Mesodermal cell (in vitro differentiated cells): ENCODE data around the gene FMN1.

Experiments used
- H3K27ac ChIP-seq: 2 replicates; pipeline ENCODE4 v1.7.0; 2013; ENCODE audit warnings: mild to moderate bottlenecking, low read depth, low read length, moderate library complexity; ENCODE audit not compliant: severe bottlenecking
- H3K36me3 ChIP-seq: 2 replicates; pipeline ENCODE4 v1.7.1; 2013; ENCODE audit warnings: mild to moderate bottlenecking, low read length, moderate library complexity; ENCODE audit not compliant: control insufficient read depth, insufficient read depth
- H3K4me1 ChIP-seq: one replicate; pipeline ENCODE4 v1.7.1; 2013; ENCODE audit warnings: mild to moderate bottlenecking, low read length; ENCODE audit not compliant: insufficient read depth, control insufficient read depth, poor library complexity, severe bottlenecking
- H3K4me3 ChIP-seq: 2 replicates; pipeline ENCODE4 v1.7.0; 2013; ENCODE audit warnings: low read length, control low read depth, mild to moderate bottlenecking; ENCODE audit not compliant: insufficient read depth, poor library complexity, severe bottlenecking; ENCODE audit errors: extremely low read depth
- H3K9me3 ChIP-seq: 2 replicates; pipeline ENCODE4 v1.7.1; 2013; ENCODE audit warnings: mild to moderate bottlenecking, low read length, moderate library complexity; ENCODE audit not compliant: control insufficient read depth
- WGBS, 2 experiments: methylation state at CpG; one replicate each; pipeline ENCODE4 v1.1.5; 2013; ENCODE audit warnings: missing lambda C conversion rate in 2 of 2; ENCODE audit not compliant: insufficient coverage in 2 of 2; 5-methylcytosine and 5-hydroxymethylcytosine counted together

FMN1 gene

DNA sequence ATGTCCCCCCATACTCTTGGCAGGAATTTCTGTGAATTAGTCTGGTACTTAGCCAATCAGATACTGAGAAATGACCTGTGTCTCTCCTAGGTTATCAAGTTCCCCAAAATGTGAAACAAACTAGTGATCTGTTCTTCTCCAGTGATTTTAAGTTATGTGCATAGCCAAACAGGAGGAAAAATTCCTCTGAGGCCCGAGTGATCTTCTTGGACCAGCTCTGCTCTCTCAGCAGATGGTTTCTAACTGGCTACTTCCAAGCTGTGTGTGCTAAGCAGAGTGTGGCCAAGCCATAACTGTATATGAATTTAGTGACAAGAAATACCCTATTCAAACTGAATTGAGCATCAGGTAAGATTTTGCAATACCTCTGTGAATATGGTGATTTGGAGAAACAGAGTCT is 387.2 kb downstream of the FMN1 start:
- WGBS, 2 experiments = 83% methylated on average over 1 of the region's 1 CpG; no CpG with 5 or more reads in 1 of the 2 experiments
- Histone ChIP-seq H3K9me3 (peaks cover 7% of the 10 kb centered on the region), H3K4me3 (no peak overlapping the region), H3K36me3 (no peaks in the 10 kb centered on the region), H3K4me1 (no peaks in the 10 kb centered on the region), H3K27ac (no peak overlapping the region)

GRCh38 chr15:32803631-32804030 is 390.9 kb downstream of the FMN1 start:
- Histone ChIP-seq H3K4me3 (no peak overlapping the region), H3K9me3 (peaks cover 7% of the 10 kb centered on the region), H3K36me3 (no peaks in the 10 kb centered on the region), H3K27ac (no peak overlapping the region), H3K4me1 (no peaks in the 10 kb centered on the region)
- 88 to 97% methylated on average over 3 of the region's 3 CpGs for WGBS, 2 experiments

DNA sequence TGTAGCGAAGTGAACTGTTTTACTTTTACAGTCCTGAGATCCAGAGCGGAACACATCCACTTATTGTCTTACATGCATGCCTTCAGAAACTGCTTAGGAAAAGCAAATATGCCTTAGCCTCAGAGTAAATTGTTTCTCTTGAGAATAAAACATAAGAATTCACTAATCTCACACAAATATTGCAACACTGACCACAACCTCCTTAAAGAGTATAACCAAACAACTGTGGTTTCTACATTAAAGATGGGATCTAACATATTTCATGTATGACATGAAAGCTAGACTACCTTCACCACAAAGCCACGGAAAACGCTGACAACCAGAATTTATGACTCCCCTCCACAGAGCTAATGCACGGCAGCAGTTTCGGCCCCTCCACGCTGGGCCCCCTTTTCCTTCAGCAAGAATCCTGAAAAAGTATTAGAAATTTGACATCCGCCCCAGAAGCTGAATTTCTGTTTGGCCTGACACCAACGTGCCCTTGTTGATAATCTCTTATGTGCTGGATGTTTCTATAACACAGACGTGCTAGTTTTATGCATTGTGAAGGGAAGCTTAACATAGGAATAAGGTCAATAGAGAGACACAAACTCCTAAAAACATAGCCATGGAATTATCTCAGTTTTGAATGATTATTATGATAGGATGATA is 392.1 kb downstream of the FMN1 start:
- H3K4me3 ChIP-seq = no peak overlapping the region
- no peak overlapping the region for H3K27ac ChIP-seq
- no peaks in the 10 kb centered on the region for H3K36me3 ChIP-seq
- no peaks in the 10 kb centered on the region for H3K4me1 ChIP-seq
- H3K9me3 ChIP-seq = peaks cover 7% of the 10 kb centered on the region
- 91 to 93% methylated on average over 6 to 7 of the region's 10 CpGs for WGBS, 2 experiments

DNA sequence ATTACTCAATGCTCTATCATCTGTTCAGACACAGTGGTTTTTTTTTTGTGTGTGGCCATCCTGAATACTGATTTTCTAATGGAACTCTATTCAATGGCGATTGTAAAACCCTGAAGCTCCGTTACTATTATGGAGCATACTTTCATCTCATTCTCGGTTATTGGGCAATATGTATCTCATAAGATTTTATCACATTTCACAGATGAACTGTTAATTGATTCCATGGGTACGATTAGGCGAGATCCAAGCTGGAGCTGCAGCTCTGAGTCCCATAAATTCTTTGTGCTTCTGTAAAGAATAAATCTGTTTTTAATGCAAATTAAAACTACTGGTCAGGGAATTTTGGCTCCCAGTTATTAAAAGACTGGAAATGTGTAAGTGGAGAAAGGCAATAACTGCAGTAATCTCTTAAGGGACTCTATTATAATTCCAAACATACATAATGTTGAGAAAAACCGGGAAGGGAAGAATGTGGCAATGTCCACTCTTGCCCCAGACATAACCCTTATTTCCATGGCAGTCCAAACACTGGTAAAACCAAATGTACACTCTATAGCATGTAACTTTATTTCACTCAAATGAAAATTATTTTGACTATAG is 394.5 kb downstream of the FMN1 start:
- Histone ChIP-seq H3K4me1 (no peaks in the 10 kb centered on the region), H3K27ac (no peak overlapping the region), H3K36me3 (no peaks in the 10 kb centered on the region), H3K9me3 (peaks cover 7% of the 10 kb centered on the region), H3K4me3 (no peak overlapping the region)
- 63% methylated on average over 2 of the region's 6 CpGs; no CpG with 5 or more reads in 1 of the 2 experiments for WGBS, 2 experiments

DNA sequence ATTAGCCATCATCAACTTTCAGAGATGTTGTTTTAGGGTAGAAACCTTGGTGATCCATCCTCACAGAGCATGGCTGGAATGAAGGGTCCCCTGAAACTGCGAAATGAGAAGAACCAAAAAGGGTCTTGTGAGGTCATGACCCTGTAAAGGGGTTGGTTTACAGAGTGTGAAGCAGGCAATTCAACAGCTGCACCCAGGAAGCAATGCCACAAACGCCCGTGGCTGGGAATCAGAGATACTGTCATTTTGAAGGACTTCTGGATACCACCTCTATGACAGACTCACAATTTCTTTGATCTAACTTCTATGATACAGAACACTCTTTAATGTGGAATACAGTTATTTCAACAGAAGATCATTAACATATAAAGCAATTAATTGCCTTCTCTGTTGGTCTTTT is 397.7 kb downstream of the FMN1 start:
- WGBS, 2 experiments = 51 to 88% methylated on average over 3 of the region's 3 CpGs
- no peak overlapping the region for H3K4me3 ChIP-seq
- no peaks in the 10 kb centered on the region for H3K4me1 ChIP-seq
- no peak overlapping the region for H3K27ac ChIP-seq
- no peaks in the 10 kb centered on the region for H3K36me3 ChIP-seq
- no peaks in the 10 kb centered on the region for H3K9me3 ChIP-seq

GRCh38 chr15:32794973-32795372 is 399.5 kb downstream of the FMN1 start:
- Histone ChIP-seq H3K27ac (no peak overlapping the region), H3K36me3 (no peaks in the 10 kb centered on the region)
- no CpG with 5 or more reads among the region's 3 CpGs for WGBS, 2 experiments

DNA sequence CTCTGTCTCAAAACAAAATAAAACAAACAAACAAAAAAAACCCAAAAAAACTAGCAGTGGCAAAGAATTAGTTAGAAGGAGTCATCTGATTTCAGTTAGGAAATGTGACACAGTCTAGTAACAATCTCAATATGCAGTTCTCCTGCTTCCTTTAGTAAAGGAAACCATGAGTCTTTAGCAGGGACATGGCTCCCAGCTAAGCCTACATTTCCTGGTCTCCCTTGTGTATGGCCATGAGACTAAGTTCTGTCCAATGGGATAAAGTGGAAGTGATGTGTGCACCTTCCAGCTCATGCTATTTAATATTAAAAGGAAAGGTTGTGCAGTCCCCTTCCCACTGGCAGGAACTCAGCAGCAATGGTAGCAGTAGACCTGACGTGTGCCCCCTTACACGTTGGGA is 402.1 kb downstream of the FMN1 start:
- H3K36me3 ChIP-seq = no peaks in the 10 kb centered on the region
- H3K4me3 ChIP-seq = no peak overlapping the region
- 79% methylated on average over 2 of the region's 2 CpGs; no CpG with 5 or more reads in 1 of the 2 experiments for WGBS, 2 experiments
- H3K27ac ChIP-seq = no peak overlapping the region
- no peaks in the 10 kb centered on the region for H3K4me1 ChIP-seq
- no peaks in the 10 kb centered on the region for H3K9me3 ChIP-seq

More at GRCh38 chr15:32794973-32795372, 399.5 kb downstream of the FMN1 start:
- no peak overlapping the region for H3K4me3 ChIP-seq
- no peaks in the 10 kb centered on the region for H3K4me1 ChIP-seq
- H3K9me3 ChIP-seq = no peaks in the 10 kb centered on the region

- Histone ChIP-seq H3K4me1 (no peaks in the 10 kb centered on the region), H3K9me3 (no peaks in the 10 kb centered on the region), H3K36me3 (no peaks in the 10 kb centered on the region), H3K4me3 (no peak overlapping the region), H3K27ac (no peak overlapping the region)
- WGBS, 2 experiments = 83 to 100% methylated on average over 1 of the region's 2 CpGs
Observed at GRCh38 chr15:32790352-32790999, 404.0 kb downstream of the FMN1 start.

- Histone ChIP-seq H3K4me1 (no peaks in the 10 kb centered on the region), H3K27ac (no peak overlapping the region), H3K9me3 (no peaks in the 10 kb centered on the region), H3K4me3 (no peak overlapping the region), H3K36me3 (no peaks in the 10 kb centered on the region)
- 83 to 96% methylated on average over 1 to 4 of the region's 5 CpGs for WGBS, 2 experiments
Observed at GRCh38 chr15:32787949-32788348, 406.6 kb downstream of the FMN1 start.

DNA sequence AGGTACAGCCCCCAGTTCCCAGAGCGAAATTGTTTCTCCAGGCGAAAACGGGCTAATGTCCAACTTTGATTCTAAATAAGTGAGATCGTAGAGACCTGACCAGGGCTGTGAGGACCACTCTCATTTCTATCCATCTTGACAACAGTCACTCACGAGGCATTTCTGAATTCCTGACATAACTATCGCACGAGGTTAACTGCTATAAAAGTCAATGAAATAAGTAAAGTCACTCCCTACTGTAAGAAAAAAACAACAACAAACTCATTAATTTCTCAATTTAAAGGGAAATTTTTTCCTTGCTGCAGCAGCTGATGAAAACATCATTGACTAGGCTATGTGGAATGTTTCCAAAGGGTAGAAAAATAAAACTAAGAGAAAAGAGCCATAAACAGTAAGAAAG is 407.6 kb downstream of the FMN1 start:
- no peak overlapping the region for H3K4me3 ChIP-seq
- WGBS, 2 experiments = 95 to 100% methylated on average over 4 of the region's 7 CpGs
- H3K4me1 ChIP-seq = no peaks in the 10 kb centered on the region
- no peaks in the 10 kb centered on the region for H3K9me3 ChIP-seq
- peak overlapping the region; percentile 32 for H3K27ac ChIP-seq
- no peaks in the 10 kb centered on the region for H3K36me3 ChIP-seq

DNA sequence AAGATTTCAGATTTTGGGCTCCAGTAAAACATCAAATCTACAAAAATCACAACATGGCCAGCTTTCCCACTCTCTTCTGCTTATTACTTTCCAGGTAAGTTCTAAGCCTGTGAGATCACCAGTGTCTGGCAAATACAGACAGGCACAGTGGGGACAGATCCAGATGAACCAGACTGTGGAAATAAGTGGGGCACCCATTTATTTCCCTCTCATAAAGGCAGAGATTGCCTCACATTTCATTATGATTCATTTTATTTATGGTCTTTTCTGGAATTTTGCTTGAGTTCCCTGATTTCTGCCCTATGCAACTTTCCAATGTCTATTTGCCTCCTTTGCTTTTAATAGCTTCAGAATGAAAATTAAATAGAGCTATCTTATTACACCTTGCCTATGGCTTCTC is 409.9 kb downstream of the FMN1 start:
- Histone ChIP-seq H3K4me3 (no peak overlapping the region), H3K4me1 (no peaks in the 10 kb centered on the region), H3K27ac (no peak overlapping the region), H3K36me3 (no peaks in the 10 kb centered on the region), H3K9me3 (no peaks in the 10 kb centered on the region)
